KMS-11 (cell line): ENCODE data around the gene NBAS.

Experiments
- H2AFZ ChIP-seq: fragments of 200-600 bp; sonication (generic); 2 replicates; pipeline ENCODE4 v1.6.1; 2016; ENCODE audit warnings: antibody characterized with exemption, mixed run types, low read depth
- H3K27ac ChIP-seq: fragments of 200-600 bp; sonication (generic); 2 replicates; pipeline ENCODE4 v1.6.1; 2016; ENCODE audit warnings: mild to moderate bottlenecking, mixed run types
- H3K27me3 ChIP-seq: fragments of 200-600 bp; sonication (generic); 2 replicates; pipeline ENCODE4 v1.6.1; 2017; ENCODE audit warnings: mild to moderate bottlenecking, low read depth, mixed run types, moderate library complexity; ENCODE audit not compliant: insufficient read depth
- H3K36me3 ChIP-seq: fragments of 200-600 bp; sonication (generic); 2 replicates; pipeline ENCODE4 v1.6.1; 2017; ENCODE audit warnings: mild to moderate bottlenecking, mixed run types; ENCODE audit not compliant: insufficient read depth
- H3K4me1 ChIP-seq: fragments of 200-600 bp; sonication (generic); 2 replicates; pipeline ENCODE4 v1.6.1; 2016; ENCODE audit warnings: mild to moderate bottlenecking, low read depth, mixed run types; ENCODE audit not compliant: poor library complexity, severe bottlenecking
- H3K4me2 ChIP-seq: fragments of 200-600 bp; sonication (generic); 2 replicates; pipeline ENCODE4 v1.7.0; 2016; ENCODE audit warnings: mild to moderate bottlenecking, mixed run types
- H3K4me3 ChIP-seq: fragments of 200-600 bp; sonication (generic); IDR thresholded peaks from 2 replicates; pipeline ENCODE4 v1.6.1; 2017; ENCODE audit warnings: low read depth, low read length, mixed read lengths; ENCODE audit not compliant: insufficient read depth
- H3K79me2 ChIP-seq: fragments of 200-600 bp; sonication (generic); 2 replicates; pipeline ENCODE4 v1.6.1; 2016; ENCODE audit warnings: low read depth, mixed run types; ENCODE audit not compliant: insufficient read depth
- H3K9ac ChIP-seq: fragments of 200-600 bp; sonication (generic); 2 replicates; pipeline ENCODE4 v1.6.1; 2016; ENCODE audit warnings: mild to moderate bottlenecking, mixed run types
- H4K20me1 ChIP-seq: fragments of 200-600 bp; sonication (generic); 2 replicates; pipeline ENCODE4 v1.6.1; 2016; ENCODE audit warnings: mild to moderate bottlenecking, mixed run types; ENCODE audit not compliant: insufficient read depth
- TF ChIP-seq, protein P1 (sequence below): fragments of 200-600 bp; sonication (generic); conservative IDR thresholded peaks from 2 replicates; pipeline ENCODE4 v1.6.1; 2017; ENCODE audit warnings: low read depth, mild to moderate bottlenecking, antibody characterized with exemption, low read length, moderate library complexity, mixed read lengths

NBAS gene

DNA sequence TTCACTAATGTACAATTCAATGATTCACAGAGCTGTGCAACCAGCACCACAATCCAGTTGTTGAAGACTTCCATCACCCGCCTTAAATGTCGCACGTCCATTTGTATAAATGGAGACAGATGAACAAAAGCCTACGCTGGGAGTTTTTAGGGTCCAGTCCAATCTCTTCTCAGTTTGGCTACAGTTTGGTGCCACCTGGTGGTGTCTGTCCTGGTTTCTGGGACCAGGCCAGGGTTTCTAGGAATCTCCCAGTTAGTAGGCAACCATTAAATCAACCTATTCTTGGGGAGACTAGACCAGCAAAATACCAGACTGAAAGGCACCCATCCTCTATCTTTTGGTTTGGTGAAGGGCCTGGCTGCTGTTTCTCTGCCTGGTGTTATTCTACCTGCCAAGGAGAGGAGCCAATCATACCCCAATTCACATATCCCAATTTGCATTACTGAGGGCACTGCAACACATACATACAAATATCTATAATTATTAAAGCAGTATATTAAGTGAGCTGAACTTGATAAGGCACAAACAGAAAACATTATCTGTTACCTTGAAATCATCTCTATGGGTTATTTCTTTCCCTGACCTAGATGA lies 27.3 kb upstream of the NBAS start:
- no peaks in the 10 kb centered on the region for H4K20me1 ChIP-seq

DNA sequence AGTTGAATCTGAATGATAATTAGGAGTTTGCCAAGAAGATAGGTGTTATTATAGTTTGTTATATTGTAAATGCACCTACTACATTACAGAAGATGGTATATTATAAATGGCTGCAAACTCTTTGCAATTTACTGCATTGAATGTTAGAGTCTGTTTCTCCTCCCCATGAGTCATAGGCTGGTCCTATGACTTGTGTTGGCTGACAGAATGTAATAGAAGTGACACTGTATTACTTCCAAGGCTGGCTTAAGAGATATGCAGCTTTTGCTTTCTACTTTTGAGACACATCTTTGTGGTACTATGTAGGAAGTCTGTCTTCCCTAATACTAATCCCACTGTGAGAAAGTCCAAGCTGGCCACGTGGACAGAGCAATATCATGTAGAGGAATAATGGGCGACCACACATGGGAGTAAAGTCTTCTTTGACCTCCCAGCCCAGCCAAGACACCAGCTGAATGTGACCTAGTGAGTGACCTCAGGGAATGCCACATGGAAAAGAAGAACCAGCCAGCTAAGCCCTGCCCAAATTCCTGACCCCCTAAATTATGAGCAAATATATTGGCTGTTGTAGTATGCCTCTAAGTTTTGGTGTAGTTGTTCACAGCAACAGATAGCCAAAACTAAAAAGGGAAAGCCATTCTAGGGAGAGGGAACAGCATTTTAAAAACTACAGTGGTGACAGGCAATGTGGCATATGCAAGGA lies 23.8 kb upstream of the NBAS start:
- TF ChIP-seq, protein P1, sequence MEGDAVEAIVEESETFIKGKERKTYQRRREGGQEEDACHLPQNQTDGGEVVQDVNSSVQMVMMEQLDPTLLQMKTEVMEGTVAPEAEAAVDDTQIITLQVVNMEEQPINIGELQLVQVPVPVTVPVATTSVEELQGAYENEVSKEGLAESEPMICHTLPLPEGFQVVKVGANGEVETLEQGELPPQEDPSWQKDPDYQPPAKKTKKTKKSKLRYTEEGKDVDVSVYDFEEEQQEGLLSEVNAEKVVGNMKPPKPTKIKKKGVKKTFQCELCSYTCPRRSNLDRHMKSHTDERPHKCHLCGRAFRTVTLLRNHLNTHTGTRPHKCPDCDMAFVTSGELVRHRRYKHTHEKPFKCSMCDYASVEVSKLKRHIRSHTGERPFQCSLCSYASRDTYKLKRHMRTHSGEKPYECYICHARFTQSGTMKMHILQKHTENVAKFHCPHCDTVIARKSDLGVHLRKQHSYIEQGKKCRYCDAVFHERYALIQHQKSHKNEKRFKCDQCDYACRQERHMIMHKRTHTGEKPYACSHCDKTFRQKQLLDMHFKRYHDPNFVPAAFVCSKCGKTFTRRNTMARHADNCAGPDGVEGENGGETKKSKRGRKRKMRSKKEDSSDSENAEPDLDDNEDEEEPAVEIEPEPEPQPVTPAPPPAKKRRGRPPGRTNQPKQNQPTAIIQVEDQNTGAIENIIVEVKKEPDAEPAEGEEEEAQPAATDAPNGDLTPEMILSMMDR, result no peak
- no peak overlapping the region for H3K27ac ChIP-seq
- H3K4me2 ChIP-seq, result no peak overlapping the region
- H3K79me2 ChIP-seq, result no peaks in the 10 kb centered on the region
- no peak overlapping the region for H3K9ac ChIP-seq
- H3K4me1 ChIP-seq, result no peaks in the 10 kb centered on the region
- no peak overlapping the region for H3K4me3 ChIP-seq
- H3K36me3 ChIP-seq, result no peaks in the 10 kb centered on the region
- no peak overlapping the region for H2AFZ ChIP-seq
- no peaks in the 10 kb centered on the region for H3K27me3 ChIP-seq
- no peaks in the 10 kb centered on the region for H4K20me1 ChIP-seq

More for the DNA sequence above, 27.3 kb upstream of the NBAS start:
- H3K27ac ChIP-seq, result no peak overlapping the region
- no peak overlapping the region for H3K4me3 ChIP-seq
- no peak overlapping the region for H3K9ac ChIP-seq
- no peak overlapping the region for H3K4me2 ChIP-seq
- TF ChIP-seq, protein P1, result peak; percentile 57
- H2AFZ ChIP-seq, result no peak overlapping the region
- H3K79me2 ChIP-seq, result peaks cover 21% of the 10 kb centered on the region
- H3K27me3 ChIP-seq, result no peaks in the 10 kb centered on the region
- peaks cover 11% of the 10 kb centered on the region for H3K4me1 ChIP-seq
- H3K36me3 ChIP-seq, result no peaks in the 10 kb centered on the region

DNA sequence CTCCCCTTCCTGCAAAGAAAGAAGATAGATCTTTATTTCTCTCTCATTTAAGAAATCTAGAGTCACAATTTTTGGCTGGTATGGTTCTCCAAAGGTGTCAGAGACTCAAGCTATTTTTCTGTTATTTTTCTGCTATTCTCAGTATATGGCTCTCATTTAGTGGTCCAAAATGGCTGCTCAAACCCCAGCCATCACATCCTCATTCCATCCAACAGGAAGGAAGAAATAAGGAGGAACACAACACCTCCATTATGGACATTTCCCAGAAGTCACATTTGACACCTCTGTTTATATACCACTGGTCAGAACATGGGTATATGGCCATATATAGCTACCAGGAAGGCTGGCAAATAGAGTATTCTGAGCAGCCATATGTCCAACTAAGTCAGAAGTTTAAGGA lies 23.2 kb upstream of the NBAS start:
- H3K9ac ChIP-seq, result no peak overlapping the region
- H4K20me1 ChIP-seq, result no peaks in the 10 kb centered on the region
- H3K27ac ChIP-seq, result no peak overlapping the region
- H2AFZ ChIP-seq, result no peak overlapping the region
- no peaks in the 10 kb centered on the region for H3K27me3 ChIP-seq
- no peak overlapping the region for H3K4me3 ChIP-seq
- no peaks in the 10 kb centered on the region for H3K4me1 ChIP-seq
- H3K36me3 ChIP-seq, result no peaks in the 10 kb centered on the region
- H3K79me2 ChIP-seq, result no peaks in the 10 kb centered on the region
- H3K4me2 ChIP-seq, result no peak overlapping the region
- TF ChIP-seq, protein P1, result no peak

DNA sequence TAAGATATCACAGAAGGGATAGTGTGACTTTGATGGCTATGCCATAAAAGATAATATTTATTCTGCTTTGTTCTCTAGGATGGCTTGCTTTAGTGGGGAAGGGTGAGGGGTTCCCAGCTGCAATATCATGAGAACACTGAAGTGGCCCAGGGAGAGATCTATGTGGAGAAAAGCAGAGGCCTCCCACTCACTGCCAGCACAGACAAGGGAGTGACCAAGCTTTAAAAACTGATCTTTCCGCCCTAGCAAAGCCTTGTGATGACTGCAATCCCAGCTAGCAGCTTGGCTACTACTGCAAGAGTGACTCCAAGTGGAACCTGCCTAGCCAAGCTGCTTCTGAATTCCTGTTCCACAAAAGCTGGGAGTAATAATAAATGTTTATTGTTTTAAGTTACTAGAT lies 22.7 kb upstream of the NBAS start:
- Histone ChIP-seq H3K4me1 (no peaks in the 10 kb centered on the region), H3K27me3 (no peaks in the 10 kb centered on the region), H3K27ac (no peak overlapping the region), H3K4me3 (no peak overlapping the region), H2AFZ (no peak overlapping the region), H4K20me1 (no peaks in the 10 kb centered on the region), H3K9ac (no peak overlapping the region), H3K79me2 (no peaks in the 10 kb centered on the region), H3K4me2 (no peak overlapping the region), H3K36me3 (no peaks in the 10 kb centered on the region)
- TF ChIP-seq, protein P1, result no peak
